GM18873 (cell line): ENCODE data around the gene CDK16.

ENCODE experiments used
- ATAC-seq: cut with Tn5 transposase; IDR thresholded peaks from one replicate; pipeline ENCODE4 v1.9.1; 2021; ENCODE audit warnings: mild to moderate bottlenecking, moderate library complexity, moderate number of reproducible peaks; ENCODE audit not compliant: unreplicated experiment, low FRiP score

The CDK16 gene

DNA sequence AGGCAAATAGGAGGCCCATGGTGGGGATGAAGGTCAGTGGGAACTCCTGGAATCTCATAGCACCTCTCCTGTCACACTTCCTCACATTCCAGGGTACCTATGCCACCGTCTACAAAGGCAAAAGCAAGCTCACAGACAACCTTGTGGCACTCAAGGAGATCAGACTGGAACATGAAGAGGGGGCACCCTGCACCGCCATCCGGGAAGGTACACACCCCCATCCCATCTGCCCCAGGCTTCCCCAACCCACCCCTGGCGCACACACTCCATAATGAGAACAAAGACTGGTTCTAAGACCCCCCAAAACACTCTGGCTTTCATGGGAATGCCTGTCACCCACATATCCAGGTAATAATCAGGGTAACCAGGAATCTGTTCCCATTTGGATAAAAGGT, 6.4 kb downstream of the CDK16 start:
- ATAC-seq: no peak

DNA sequence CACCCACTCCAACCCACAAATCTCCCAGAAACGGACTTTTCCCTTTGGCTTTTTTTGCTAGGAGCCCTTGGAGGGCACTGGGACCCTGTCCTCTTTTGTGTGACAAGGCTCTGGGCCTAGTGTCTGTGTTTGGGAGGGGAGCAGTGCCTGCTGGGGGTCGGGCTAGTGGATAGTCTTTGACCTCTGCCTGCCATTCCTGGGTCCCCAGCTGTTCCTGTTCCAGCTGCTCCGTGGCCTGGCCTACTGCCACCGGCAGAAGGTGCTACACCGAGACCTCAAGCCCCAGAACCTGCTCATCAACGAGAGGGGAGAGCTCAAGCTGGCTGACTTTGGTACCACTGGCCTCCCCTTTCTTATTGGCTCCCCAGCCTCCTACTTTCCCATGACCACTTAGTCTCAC, 7.6 kb downstream of the CDK16 start:
- ATAC-seq: no peak

DNA sequence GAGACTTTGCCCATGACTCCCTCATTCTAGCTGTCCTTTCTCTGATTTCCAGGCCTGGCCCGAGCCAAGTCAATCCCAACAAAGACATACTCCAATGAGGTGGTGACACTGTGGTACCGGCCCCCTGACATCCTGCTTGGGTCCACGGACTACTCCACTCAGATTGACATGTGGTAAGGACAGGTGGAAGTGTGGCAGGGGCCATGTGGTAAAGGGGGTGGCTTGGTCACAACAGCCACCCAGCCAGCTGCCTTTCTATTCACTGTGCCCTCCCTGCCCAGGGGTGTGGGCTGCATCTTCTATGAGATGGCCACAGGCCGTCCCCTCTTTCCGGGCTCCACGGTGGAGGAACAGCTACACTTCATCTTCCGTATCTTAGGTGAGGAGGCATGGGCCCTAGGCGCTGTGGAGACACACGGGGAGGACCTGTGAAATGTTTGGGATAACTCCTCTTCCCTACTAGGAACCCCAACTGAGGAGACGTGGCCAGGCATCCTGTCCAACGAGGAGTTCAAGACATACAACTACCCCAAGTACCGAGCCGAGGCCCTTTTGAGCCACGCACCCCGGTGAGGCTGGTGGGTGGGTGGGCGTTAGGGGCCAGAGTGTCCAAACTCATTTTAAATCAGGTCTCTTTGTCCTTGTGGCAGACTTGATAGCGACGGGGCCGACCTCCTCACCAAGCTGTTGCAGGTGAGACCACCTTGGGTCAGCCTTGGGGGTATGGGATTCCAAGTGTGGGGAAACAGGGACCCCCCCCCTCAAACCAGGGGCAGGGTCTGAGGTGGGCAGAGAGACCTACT, 8.3 kb downstream of the CDK16 start:
- ATAC-seq: no peak

DNA sequence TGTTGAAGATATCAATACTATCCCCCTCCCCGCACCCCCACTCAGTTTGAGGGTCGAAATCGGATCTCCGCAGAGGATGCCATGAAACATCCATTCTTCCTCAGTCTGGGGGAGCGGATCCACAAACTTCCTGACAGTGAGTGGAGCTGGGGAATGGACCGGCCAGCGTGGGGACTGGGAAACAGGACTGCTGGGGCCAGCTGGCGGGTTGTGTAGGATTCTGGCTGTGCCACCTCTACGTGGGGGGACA, 8.8 kb downstream of the CDK16 start:
- no peak for ATAC-seq

DNA sequence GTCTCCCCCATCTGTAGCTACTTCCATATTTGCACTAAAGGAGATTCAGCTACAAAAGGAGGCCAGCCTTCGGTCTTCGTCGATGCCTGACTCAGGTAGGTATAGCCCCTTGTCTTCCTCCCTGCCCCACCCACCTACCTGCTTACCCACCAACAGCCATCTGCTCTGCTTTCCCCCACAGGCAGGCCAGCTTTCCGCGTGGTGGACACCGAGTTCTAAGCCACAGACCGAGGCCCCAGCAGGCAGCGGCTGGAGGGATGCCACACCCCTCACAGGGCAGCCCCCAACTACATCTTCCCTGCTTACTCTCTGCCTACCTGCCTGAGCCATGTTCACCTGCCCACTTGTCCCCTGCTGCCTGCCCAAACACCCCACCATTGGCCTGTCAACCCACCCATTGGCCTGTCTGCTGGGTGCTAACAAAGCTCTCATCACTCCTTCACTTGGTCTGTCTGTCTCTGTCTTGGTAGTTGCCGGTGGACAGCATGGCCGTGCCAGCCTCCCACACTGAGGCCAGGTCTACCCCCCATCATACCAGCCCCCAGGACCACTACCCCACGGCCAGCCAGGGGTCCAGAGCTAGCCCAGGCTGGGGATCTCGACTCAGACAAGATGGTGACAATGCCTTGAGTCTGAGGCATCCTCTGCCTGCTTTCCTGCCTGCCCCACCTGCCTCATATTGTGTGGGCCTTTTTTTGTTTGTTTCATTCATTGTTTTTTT, 10.2 kb downstream of the CDK16 start:
- no peak for ATAC-seq

DNA sequence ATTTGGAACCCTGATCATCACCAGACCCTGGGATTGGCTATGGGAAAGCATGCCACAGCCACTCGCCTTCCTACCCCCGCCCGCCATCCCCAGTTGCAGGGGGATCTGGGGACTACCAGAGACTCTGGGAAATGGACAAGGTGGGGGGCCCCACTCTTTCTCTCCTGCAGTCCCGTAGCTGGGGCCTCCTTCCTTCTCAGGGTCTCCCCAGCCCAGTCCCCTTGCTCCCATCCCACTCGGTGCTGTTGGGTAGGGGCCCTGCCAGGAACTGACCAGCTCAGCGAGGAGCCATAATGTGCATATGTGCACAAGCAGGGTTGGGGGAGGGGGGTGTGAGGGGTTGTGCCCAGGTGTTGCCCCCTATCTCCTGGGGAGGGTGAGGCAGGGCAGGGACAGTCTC, 10.9 kb downstream of the CDK16 start:
- ATAC-seq: no peak

DNA sequence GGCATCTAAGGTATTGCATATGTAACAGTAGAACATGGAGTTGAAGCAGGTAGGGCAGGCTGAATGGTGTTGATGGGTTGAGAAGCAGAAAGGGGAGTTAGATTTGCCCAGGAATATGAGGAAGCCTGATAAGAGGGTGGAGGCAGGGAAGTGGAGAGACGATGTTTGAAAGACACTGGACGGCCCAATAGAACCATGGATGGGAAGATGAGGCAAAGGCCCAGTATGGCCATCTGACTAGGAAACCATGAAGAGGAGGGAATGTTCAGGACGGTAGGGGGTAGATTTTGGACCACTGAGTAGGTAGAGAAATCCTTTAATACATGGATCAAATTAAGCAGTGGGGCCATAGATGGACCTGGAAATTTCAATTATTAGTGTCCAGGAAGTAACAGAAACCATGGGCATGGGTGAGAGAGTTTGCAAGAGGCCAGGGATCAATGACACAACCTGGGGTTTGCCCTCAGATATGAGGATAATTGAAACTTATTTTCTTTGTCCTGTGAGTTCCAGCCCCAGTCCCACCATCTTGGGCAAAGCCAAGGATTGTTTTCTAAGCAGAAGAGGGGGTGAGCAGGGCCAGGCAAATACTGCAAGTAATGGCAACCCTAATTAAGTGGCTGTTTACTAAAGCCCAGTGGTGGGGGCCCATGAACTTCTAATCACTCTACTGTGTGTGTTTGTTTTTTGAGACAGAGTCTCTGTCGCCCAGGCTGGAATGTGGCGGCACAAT, 11.8 kb downstream of the CDK16 start:
- ATAC-seq: no peak

DNA sequence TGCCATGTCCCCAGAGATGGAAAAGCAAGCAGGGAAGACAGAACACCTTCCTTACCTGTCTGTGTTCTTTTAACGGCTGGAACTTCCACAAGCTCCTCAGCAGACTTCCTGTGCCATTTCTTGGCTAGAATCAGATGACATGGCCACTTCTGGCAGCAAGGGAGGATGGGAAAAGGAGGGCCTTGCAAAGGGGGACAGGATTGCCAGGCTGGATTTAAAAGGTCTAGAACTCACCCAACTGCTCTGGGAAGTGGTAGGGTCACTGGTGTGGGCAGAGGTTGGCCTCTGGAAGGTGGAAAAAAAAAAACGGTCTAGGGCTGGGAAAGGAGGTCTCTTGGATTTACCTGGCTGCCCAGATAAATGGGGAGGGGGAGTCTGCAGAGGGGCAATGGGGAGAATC, 12.7 kb downstream of the CDK16 start:
- ATAC-seq: no peak

DNA sequence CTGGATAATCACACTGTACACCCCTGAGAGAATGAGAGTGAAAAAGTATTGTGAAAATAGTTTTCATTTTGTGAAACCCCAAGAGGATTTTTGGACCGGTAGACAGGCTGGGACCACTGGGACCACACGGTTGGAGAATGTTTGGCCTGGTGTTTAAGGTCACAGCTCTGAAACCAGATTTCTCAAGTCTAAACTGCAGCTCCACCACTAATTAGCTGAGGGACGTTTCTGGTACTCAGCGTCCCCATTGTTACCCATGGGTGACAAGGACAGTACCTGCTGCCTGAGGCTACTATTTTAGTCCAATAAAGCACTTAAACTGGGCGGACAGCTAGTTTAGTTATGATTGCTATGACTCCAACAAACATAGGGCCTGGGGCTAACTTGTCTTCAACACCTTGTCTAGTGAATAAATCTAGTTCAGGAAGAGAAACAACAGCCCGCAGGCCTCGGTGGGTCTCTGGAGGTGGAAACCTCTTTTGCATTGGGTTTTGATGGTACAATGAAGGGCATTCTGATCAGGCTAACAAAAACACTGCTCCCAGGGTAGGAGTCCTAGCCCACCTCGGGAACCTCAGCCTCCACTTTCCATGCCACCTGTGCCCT, 13.8 kb downstream of the CDK16 start:
- no peak for ATAC-seq

DNA sequence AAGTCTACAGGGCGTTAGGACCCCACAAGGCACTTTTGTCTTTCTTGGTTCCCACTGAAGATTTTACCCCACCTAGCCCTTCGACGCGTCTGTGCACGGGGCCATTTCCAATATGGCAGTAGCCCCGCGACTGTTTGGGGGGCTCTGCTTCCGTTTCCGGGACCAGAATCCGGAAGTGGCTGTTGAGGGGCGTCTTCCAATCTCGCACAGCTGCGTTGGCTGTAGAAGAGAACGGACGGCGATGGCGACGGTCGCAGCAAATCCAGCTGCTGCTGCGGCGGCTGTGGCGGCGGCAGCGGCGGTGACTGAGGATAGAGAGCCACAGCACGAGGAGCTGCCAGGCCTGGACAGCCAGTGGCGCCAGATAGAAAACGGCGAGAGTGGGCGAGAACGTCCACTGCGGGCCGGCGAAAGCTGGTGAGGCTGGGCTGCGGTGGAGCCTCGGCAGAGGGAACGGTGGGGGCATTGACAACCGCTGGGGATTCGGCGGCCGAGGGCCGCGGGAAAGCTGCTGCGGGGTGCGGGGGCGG, 14.4 kb downstream of the CDK16 start, which contains the start of gene USP11:
USP11 (plus strand) TSS at position 207 of the 530 bp plus-strand sequence; CDS start at position 242, 35 bp downstream.
- ATAC-seq: no peak

DNA sequence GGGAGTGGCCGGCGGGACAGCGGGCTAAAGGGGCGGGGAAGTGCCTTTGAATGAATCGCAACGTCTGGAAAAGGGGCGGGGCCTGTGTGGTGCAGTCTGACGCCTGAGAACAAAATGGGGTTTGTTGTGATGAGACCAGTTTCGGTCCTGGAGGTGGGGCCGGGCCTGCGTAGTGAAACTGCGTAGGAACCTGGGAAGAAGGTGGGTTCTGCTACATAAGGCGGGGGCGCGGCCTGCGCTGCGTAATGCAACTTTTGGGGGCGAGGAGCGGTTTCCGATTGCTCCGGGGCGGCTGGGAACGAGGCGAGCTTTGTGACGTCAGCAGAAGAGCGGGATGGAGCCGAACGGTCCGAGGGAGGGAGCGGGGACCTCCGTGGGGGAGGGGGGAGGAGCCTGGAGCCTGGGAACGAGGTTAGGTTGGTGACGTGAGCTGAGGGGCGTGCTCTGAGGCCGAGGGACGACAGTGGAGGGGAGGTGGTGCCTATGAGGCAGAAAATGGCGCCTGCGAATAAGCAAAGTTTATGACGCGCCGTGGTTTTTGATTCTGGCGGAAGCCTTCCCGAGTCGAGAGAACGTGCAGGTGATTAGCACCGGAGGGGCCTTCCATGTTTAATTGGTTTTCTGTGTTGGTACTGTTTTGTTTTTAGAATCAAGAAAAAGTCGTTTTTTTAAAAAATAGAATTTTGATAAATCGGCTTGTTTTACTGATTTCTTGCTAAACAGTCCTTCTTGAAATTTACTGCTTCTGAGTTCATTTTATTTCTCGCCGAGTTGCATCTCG, 15.0 kb downstream of the CDK16 start:
- peak; percentile 86 for ATAC-seq

DNA sequence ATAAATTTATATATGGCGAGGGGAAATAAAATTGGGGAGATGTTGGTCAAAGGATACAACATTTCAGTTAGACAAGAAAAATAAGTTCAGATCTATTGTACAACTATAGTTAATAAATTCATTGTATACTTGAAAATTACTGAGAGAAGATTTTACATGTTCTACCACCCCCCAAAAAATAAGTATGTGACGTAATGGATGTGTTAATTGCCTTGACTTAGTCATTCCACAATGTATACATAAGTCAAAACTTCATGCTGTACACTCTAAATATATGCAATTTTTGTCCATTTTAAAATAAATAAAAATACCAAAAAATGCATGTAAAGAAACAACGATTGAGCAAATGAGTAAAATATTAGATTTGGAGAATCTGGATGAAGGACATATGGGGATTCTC, 16.1 kb downstream of the CDK16 start:
- ATAC-seq: no peak

DNA sequence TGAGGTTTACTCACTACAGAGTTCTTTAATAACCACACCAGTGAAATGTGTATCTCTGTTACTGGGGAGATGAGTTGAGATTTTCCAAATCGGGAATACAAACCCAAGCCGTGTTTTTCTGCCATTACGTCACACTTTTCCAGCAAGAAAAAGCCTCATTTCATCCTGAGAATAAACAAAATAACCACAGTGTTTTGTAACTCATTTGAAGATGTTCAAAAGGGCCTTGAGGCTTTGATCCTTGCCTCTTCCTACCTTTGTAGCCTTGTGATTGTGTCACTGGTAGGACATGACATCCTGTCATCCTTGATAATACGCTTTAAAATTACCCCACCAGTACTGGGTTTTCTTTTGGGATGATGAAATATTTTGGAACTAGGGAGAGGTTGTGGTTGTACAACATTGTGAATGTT, 17.2 kb downstream of the CDK16 start:
- ATAC-seq: no peak

DNA sequence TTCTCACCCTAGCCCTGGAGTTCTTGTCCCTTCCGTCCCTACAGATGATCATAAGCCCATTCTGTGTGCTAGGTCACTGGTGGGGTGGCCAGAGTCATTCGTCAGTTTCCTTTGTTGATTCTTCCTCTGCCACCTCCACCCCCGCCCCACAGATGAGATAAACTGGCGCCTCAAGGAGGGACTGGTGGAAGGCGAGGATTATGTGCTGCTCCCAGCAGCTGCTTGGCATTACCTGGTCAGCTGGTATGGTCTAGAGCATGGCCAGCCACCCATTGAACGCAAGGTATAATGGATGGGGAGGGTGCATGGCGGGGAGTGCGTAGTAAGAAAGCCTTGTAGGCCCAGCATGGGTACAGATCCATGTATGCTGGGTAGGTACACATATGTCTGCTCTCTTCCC, 20.7 kb downstream of the CDK16 start:
- no peak for ATAC-seq

DNA sequence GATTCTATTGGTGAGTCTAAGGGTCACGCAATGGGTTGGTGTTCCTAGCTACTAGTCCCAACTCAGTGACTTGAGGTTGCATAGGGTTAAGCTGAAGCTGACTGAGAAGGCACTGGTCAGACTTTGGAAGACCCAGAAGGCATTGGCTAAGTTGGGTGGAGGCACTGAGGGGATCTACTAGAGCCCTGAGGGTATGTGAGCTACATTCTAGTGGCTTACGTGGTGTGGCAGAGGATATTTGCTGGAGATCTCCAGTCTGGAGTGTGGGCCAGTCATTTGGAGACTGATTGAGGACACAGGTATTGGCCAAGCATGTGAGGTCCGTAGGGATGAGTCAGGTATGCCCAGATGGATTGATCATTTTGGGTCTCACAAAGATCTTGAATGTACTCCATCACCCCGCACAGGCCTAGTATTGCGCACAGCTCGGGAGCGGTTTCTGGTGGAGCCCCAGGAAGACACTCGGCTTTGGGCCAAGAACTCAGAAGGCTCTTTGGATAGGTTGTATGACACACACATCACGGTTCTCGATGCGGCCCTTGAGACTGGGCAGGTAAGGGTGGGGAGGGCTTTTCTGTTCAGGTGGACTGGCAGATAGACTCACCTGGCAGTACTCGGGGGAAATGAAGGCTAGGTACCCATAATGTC, 21.5 kb downstream of the CDK16 start:
- no peak for ATAC-seq

DNA sequence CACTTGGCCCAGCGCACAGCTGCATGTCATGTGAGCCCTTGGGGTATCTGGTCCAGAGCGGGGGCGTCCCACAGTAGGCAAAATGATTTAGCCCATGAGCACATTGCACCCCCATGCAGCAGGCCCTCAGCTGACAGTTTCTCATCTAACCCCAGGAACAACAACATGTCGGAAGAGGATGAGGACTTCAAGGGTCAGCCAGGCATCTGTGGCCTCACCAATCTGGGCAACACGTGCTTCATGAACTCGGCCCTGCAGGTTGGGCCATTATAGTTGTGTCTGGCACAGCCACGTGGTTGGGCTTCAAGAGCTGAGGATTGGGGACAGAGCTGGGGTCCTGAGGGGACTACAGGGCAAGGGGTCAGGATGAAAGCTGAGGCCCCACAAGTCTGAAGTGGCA, 22.1 kb downstream of the CDK16 start:
- no peak for ATAC-seq

DNA sequence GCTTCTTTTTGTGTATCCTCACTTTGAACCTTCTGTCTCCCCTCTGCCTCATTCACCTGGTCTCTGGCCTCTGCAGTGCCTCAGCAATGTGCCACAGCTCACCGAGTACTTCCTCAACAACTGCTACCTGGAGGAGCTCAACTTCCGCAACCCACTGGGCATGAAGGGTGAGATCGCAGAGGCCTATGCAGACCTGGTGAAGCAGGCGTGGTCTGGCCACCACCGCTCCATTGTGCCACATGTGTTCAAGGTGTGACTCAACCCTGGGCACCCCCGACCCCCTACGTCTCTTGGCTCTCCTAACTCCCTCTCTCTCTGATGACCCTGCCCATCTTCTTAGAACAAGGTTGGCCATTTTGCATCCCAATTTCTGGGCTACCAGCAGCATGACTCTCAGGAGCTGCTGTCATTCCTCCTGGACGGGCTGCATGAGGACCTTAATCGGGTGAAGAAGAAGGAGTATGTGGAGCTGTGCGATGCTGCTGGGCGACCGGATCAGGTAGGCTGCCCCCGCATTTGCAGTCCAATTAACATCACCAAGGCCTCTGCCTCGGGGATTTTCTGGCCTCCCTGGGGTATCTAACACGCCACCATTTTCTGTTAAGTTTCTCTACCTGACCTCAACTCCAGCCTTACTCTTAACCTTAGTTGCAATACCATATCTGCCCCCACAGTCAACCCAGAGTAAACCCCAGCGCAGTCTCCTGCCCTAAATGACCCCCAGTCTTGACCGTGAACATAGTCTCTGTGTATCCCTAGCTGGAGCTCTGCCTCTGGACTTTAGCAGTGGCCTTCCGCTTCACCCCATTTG, 22.9 kb downstream of the CDK16 start:
- no peak for ATAC-seq

DNA sequence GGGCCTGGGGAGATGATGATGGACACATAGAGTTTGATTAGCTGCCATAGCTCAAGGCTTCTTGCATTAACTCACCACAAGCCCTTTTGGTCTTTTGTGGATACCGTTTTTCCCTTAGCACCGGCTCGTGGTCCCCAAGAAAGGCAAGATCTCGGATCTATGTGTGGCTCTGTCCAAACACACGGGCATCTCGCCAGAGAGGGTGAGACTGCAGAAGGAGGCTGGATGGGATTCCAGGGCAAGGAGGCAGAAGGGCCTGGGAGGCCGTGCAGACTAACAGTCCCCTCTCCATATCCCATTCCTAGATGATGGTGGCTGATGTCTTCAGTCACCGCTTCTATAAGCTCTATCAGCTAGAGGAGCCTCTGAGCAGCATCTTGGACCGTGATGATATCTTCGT, 23.8 kb downstream of the CDK16 start:
- no peak for ATAC-seq

DNA sequence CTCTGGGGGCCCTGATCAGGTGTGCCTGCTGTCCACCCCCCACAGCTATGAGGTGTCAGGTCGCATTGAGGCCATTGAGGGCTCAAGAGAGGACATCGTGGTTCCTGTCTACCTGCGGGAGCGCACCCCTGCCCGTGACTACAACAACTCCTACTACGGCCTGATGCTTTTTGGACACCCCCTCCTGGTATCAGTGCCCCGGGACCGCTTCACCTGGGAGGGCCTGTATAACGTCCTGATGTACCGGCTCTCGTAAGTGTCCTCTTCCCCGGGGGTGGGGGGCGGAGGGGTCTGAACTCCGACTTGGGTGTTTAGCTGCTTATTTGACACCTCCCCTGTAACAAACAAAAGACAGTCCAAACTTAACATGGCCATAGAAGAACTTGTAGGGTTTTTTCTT, 24.9 kb downstream of the CDK16 start:
- ATAC-seq: no peak
